Measurements from ENCODE around the gene EPB41L1.

Gene EPB41L1

DNA sequence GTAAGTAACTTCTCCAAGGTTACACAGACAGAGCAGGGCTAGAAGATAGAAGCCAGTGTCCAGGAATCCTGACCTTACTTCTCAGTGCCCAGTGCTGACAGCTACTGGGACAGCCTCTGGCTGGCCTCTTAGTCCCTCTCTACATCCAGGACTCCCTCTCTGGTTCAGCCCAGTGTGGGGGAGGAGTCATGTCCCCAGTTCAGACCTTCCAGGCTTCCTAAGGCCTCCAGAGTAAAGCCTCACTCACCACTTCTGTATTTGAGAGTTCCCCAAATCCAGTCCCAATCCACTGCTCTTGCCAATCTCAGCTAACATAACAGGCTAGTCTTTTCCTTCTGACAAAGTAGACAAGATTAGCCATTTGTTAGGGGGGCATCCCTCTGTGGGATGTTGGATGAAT lies 36.9 kb upstream of the EPB41L1 start:
- Histone ChIP-seq H3K9me3 (ENCODE audit: control extremely low read depth in 1 of 5, control insufficient read depth in 4 of 5, insufficient read depth in 2 of 5, low read depth in 1 of 5, low read length in 4 of 5) (no peaks in the 10 kb centered on the region), H3K36me3 (ENCODE audit: control insufficient read depth in 4 of 4, insufficient read depth in 4 of 4, low read length in 3 of 4) (no peaks in the 10 kb centered on the region), H3K27me3 (replicated peaks in 2 of 5; ENCODE audit: control insufficient read depth in 4 of 5, insufficient read depth in 5 of 5, low read length in 4 of 5) (no peaks in the 10 kb centered on the region), H3K4me1 (ENCODE audit: control extremely low read depth in 1 of 4, control insufficient read depth in 4 of 4, insufficient read depth in 4 of 4, low read length in 3 of 4) (peaks cover 0 to 24% (median 3%) of the 10 kb centered on the region in 4 experiments), H3K4me3 (ENCODE audit: control insufficient read depth in 1 of 7, extremely low read depth in 1 of 7, insufficient read depth in 4 of 7, low read depth in 2 of 7, low read length in 6 of 7) (no peak overlapping the region), H3K27ac (ENCODE audit: insufficient read depth in 1 of 2, low read depth in 1 of 2, low read length in 2 of 2, poor library complexity in 1 of 2, severe bottlenecking in 2 of 2) (no peak overlapping the region)
- CTCF ChIA-PET = no interaction called here
- DNase-seq = peak in 1 of 3 donors; percentile 15
- POLR2A ChIA-PET = no interaction called here

DNA sequence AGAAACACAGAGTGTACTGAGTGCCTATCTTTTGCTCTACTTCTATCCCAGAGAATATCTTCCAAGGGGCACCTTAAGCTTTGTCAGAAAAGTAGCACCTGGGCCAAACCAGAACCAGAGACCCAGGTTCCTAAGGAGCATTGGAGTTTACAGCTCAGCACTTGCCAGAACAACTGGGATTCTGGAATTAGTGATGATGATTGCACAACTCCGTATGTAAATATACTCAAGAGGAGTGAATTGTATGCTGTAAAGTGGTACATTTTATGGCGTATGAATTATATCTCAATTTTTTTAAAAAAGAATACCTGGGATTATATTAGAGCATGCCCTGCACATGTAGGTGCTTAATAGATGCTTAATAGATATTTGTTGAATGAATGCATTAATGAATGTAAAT lies 36.2 kb upstream of the EPB41L1 start:
- Histone ChIP-seq H3K4me1 (ENCODE audit: control extremely low read depth in 1 of 4, control insufficient read depth in 4 of 4, insufficient read depth in 4 of 4, low read length in 3 of 4) (peaks cover 0 to 24% (median 3%) of the 10 kb centered on the region in 4 experiments), H3K27me3 (replicated peaks in 2 of 5; ENCODE audit: control insufficient read depth in 4 of 5, insufficient read depth in 5 of 5, low read length in 4 of 5) (no peaks in the 10 kb centered on the region), H3K36me3 (ENCODE audit: control insufficient read depth in 4 of 4, insufficient read depth in 4 of 4, low read length in 3 of 4) (no peaks in the 10 kb centered on the region), H3K9me3 (ENCODE audit: control extremely low read depth in 1 of 5, control insufficient read depth in 4 of 5, insufficient read depth in 2 of 5, low read depth in 1 of 5, low read length in 4 of 5) (no peaks in the 10 kb centered on the region), H3K27ac (ENCODE audit: insufficient read depth in 1 of 2, low read depth in 1 of 2, low read length in 2 of 2, poor library complexity in 1 of 2, severe bottlenecking in 2 of 2) (no peak overlapping the region), H3K4me3 (ENCODE audit: control insufficient read depth in 1 of 7, extremely low read depth in 1 of 7, insufficient read depth in 4 of 7, low read depth in 2 of 7, low read length in 6 of 7) (no peak overlapping the region)
- DNase-seq = no peak
- ChIA-PET CTCF (no interaction called here), POLR2A (no interaction called here)
- no CpG with 5 or more reads among the region's 2 CpGs for WGBS (ENCODE audit: insufficient coverage)

- CTCF ChIA-PET = interaction anchor here (1.2 kb wide), 1 partner anchor 25 kb away, joined by 4 read pairs; no protein-coding TSS in a partner anchor
These were observed 35.0 kb upstream of the EPB41L1 start for GRCh38 chr20:36119537-36119936.

GRCh38 chr20:36120241-36120640 lies 34.3 kb upstream of the EPB41L1 start:
- WGBS (ENCODE audit: insufficient coverage) = 97% methylated on average over 6 of the region's 6 CpGs
- DNase-seq = no peak
- CTCF ChIA-PET = interaction anchor here (1.2 kb wide), 1 partner anchor 25 kb away, joined by 4 read pairs; no protein-coding TSS in a partner anchor

More at GRCh38 chr20:36119537-36119936, 35.0 kb upstream of the EPB41L1 start:
- DNase-seq = no peak
- H3K27me3 ChIP-seq (replicated peaks in 2 of 5; ENCODE audit: control insufficient read depth in 4 of 5, insufficient read depth in 5 of 5, low read length in 4 of 5) = no peaks in the 10 kb centered on the region
- no peak overlapping the region for H3K27ac ChIP-seq (ENCODE audit: insufficient read depth in 1 of 2, low read depth in 1 of 2, low read length in 2 of 2, poor library complexity in 1 of 2, severe bottlenecking in 2 of 2)
- WGBS (ENCODE audit: insufficient coverage) = 80% methylated on average over 5 of the region's 6 CpGs
- H3K9me3 ChIP-seq (ENCODE audit: control extremely low read depth in 1 of 5, control insufficient read depth in 4 of 5, insufficient read depth in 2 of 5, low read depth in 1 of 5, low read length in 4 of 5) = no peaks in the 10 kb centered on the region
- peaks cover 0 to 13% (median 0%) of the 10 kb centered on the region in 4 experiments for H3K4me1 ChIP-seq (ENCODE audit: control extremely low read depth in 1 of 4, control insufficient read depth in 4 of 4, insufficient read depth in 4 of 4, low read length in 3 of 4)
- no peaks in the 10 kb centered on the region for H3K36me3 ChIP-seq (ENCODE audit: control insufficient read depth in 4 of 4, insufficient read depth in 4 of 4, low read length in 3 of 4)
- POLR2A ChIA-PET = no interaction called here
- no peak overlapping the region for H3K4me3 ChIP-seq (ENCODE audit: control insufficient read depth in 1 of 7, extremely low read depth in 1 of 7, insufficient read depth in 4 of 7, low read depth in 2 of 7, low read length in 6 of 7)

DNA sequence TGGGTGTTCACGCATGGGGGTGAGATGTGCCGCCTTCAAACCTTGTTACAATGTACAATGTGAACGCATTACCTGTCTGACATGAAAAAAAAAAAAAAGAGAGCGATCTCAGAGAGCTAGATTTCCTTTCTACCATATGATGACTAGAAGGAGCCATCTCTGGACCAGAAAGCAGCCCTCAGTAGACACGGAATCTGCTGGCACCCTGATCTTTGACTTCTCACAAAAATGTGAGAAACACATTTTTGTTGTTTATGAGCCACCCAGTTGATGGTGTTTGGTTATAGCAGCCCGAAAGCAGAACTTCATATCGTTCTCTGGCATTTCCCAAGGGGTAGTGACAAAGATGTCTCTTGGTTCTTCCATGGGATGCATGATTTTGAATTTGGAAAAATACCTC lies 33.5 kb upstream of the EPB41L1 start:
- POLR2A ChIA-PET = no interaction called here
- no peak for DNase-seq
- Histone ChIP-seq H3K9me3 (ENCODE audit: control extremely low read depth in 1 of 5, control insufficient read depth in 4 of 5, insufficient read depth in 2 of 5, low read depth in 1 of 5, low read length in 4 of 5) (no peaks in the 10 kb centered on the region), H3K27me3 (replicated peaks in 2 of 5; ENCODE audit: control insufficient read depth in 4 of 5, insufficient read depth in 5 of 5, low read length in 4 of 5) (no peaks in the 10 kb centered on the region), H3K36me3 (ENCODE audit: control insufficient read depth in 4 of 4, insufficient read depth in 4 of 4, low read length in 3 of 4) (no peaks in the 10 kb centered on the region), H3K4me1 (ENCODE audit: control extremely low read depth in 1 of 4, control insufficient read depth in 4 of 4, insufficient read depth in 4 of 4, low read length in 3 of 4) (peaks cover 0 to 11% (median 0%) of the 10 kb centered on the region in 4 experiments), H3K4me3 (ENCODE audit: control insufficient read depth in 1 of 7, extremely low read depth in 1 of 7, insufficient read depth in 4 of 7, low read depth in 2 of 7, low read length in 6 of 7) (no peak overlapping the region), H3K27ac (ENCODE audit: insufficient read depth in 1 of 2, low read depth in 1 of 2, low read length in 2 of 2, poor library complexity in 1 of 2, severe bottlenecking in 2 of 2) (no peak overlapping the region)
- CTCF ChIA-PET = no interaction called here
- WGBS (ENCODE audit: insufficient coverage) = 95% methylated on average over 6 of the region's 7 CpGs

More at GRCh38 chr20:36120241-36120640, 34.3 kb upstream of the EPB41L1 start:
- POLR2A ChIA-PET = no interaction called here
- Histone ChIP-seq H3K27me3 (replicated peaks in 2 of 5; ENCODE audit: control insufficient read depth in 4 of 5, insufficient read depth in 5 of 5, low read length in 4 of 5) (no peaks in the 10 kb centered on the region), H3K36me3 (ENCODE audit: control insufficient read depth in 4 of 4, insufficient read depth in 4 of 4, low read length in 3 of 4) (no peaks in the 10 kb centered on the region), H3K9me3 (ENCODE audit: control extremely low read depth in 1 of 5, control insufficient read depth in 4 of 5, insufficient read depth in 2 of 5, low read depth in 1 of 5, low read length in 4 of 5) (no peaks in the 10 kb centered on the region), H3K27ac (ENCODE audit: insufficient read depth in 1 of 2, low read depth in 1 of 2, low read length in 2 of 2, poor library complexity in 1 of 2, severe bottlenecking in 2 of 2) (no peak overlapping the region), H3K4me1 (ENCODE audit: control extremely low read depth in 1 of 4, control insufficient read depth in 4 of 4, insufficient read depth in 4 of 4, low read length in 3 of 4) (peaks cover 0 to 11% (median 0%) of the 10 kb centered on the region in 4 experiments), H3K4me3 (ENCODE audit: control insufficient read depth in 1 of 7, extremely low read depth in 1 of 7, insufficient read depth in 4 of 7, low read depth in 2 of 7, low read length in 6 of 7) (no peak overlapping the region)

DNA sequence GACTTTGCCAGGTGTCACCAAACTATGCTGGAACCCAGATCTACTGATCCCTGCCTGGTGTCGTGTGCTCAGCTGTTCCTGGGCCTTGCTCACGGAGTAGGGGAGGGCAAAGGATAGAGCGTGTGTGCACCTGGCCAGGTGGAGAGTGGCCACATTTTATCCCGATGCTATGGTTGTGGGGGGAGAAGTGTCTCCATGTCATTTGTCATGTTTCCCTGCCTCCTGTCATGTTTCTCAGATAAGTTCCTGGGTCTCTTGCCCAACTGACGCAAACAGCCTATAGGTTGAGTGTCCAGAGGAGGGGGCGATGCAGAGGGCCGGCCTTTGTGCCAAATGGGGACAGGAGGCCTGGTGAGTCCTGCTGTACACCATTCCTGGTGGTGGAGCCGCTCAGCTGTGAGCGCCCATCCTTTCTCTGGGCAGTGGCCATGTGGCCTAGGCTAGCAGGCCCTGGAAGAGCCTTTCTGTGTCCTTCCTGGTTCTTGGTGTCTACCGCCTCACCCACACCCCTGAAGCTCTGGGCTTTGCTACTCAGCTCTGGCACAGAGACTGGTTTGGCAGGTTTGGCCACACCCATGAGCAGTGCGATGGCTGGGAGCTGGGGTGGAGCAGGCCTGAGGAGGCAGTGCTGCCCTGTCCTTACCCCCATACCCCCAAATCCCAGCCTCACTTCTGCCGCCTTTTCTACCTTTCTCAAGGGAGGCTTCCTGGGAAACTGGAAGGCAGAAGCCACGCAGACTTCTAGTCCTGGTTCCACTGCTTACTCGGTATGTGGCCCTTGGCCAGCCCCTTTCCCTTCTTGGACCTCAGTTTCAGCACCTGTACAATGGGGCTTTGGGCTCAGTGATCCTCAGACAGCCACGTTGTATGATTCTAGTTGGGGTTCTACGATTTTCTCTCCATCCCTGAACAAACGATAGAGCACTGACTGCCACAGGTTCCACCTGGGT lies 32.3 kb upstream of the EPB41L1 start:
- Histone ChIP-seq H3K4me1 (ENCODE audit: control extremely low read depth in 1 of 4, control insufficient read depth in 4 of 4, insufficient read depth in 4 of 4, low read length in 3 of 4) (no peaks in the 10 kb centered on the region), H3K4me3 (ENCODE audit: control insufficient read depth in 1 of 7, extremely low read depth in 1 of 7, insufficient read depth in 4 of 7, low read depth in 2 of 7, low read length in 6 of 7) (no peak overlapping the region), H3K9me3 (ENCODE audit: control extremely low read depth in 1 of 5, control insufficient read depth in 4 of 5, insufficient read depth in 2 of 5, low read depth in 1 of 5, low read length in 4 of 5) (no peaks in the 10 kb centered on the region), H3K27me3 (replicated peaks in 2 of 5; ENCODE audit: control insufficient read depth in 4 of 5, insufficient read depth in 5 of 5, low read length in 4 of 5) (no peaks in the 10 kb centered on the region), H3K36me3 (ENCODE audit: control insufficient read depth in 4 of 4, insufficient read depth in 4 of 4, low read length in 3 of 4) (no peaks in the 10 kb centered on the region), H3K27ac (ENCODE audit: insufficient read depth in 1 of 2, low read depth in 1 of 2, low read length in 2 of 2, poor library complexity in 1 of 2, severe bottlenecking in 2 of 2) (no peak overlapping the region)
- ChIA-PET CTCF (interaction anchor here (1.4 kb wide), 1 partner anchor 130 kb away, joined by 3 read pairs; no protein-coding TSS in a partner anchor), POLR2A (no interaction called here)
- DNase-seq = no peak
- WGBS (ENCODE audit: insufficient coverage) = 96% methylated on average over 15 of the region's 17 CpGs

- Histone ChIP-seq H3K36me3 (ENCODE audit: control insufficient read depth in 4 of 4, insufficient read depth in 4 of 4, low read length in 3 of 4) (no peaks in the 10 kb centered on the region), H3K4me1 (ENCODE audit: control extremely low read depth in 1 of 4, control insufficient read depth in 4 of 4, insufficient read depth in 4 of 4, low read length in 3 of 4) (no peaks in the 10 kb centered on the region), H3K27ac (ENCODE audit: insufficient read depth in 1 of 2, low read depth in 1 of 2, low read length in 2 of 2, poor library complexity in 1 of 2, severe bottlenecking in 2 of 2) (no peak overlapping the region), H3K9me3 (ENCODE audit: control extremely low read depth in 1 of 5, control insufficient read depth in 4 of 5, insufficient read depth in 2 of 5, low read depth in 1 of 5, low read length in 4 of 5) (no peaks in the 10 kb centered on the region), H3K27me3 (replicated peaks in 2 of 5; ENCODE audit: control insufficient read depth in 4 of 5, insufficient read depth in 5 of 5, low read length in 4 of 5) (no peaks in the 10 kb centered on the region), H3K4me3 (ENCODE audit: control insufficient read depth in 1 of 7, extremely low read depth in 1 of 7, insufficient read depth in 4 of 7, low read depth in 2 of 7, low read length in 6 of 7) (no peak overlapping the region)
- DNase-seq = no peak
- 91% methylated on average over 4 of the region's 7 CpGs for WGBS (ENCODE audit: insufficient coverage)
- POLR2A ChIA-PET = no interaction called here
- CTCF ChIA-PET = interaction anchor here (1.4 kb wide), 1 partner anchor 130 kb away, joined by 3 read pairs; no protein-coding TSS in a partner anchor
These were observed 31.6 kb upstream of the EPB41L1 start for GRCh38 chr20:36122931-36123288.

Data from common myeloid progenitor, CD34-positive (primary cell).